Type B pancreatic cell (in vitro differentiated cells): ENCODE results near the gene SESN2. TPM values are rescaled to one million over a fixed set of nuclear protein-coding genes. Genes with fewer than 3 reads are reported as not detected.

Source experiments
- DNase-seq: peaks from one replicate; pipeline ENCODE4 v3.0.0; 2021; ENCODE audit warnings: mixed read lengths; ENCODE audit not compliant: unreplicated experiment; ENCODE audit errors: extremely low spot score
- H3K27ac Mint-ChIP-seq: 2 replicates; pipeline ENCODE4 v1.8.0; 2021; ENCODE audit warnings: mild to moderate bottlenecking, mixed read lengths
- H3K27me3 Mint-ChIP-seq: 2 replicates; pipeline ENCODE4 v1.8.0; 2021; ENCODE audit warnings: mixed read lengths
- H3K36me3 Mint-ChIP-seq: 2 replicates; pipeline ENCODE4 v1.8.0; 2021; ENCODE audit warnings: mixed read lengths
- H3K4me1 Mint-ChIP-seq: one replicate; pipeline ENCODE4 v1.8.0; 2021; ENCODE audit warnings: mixed read lengths; ENCODE audit not compliant: unreplicated experiment
- H3K4me3 Mint-ChIP-seq: 2 replicates; pipeline ENCODE4 v1.8.0; 2021; ENCODE audit warnings: mild to moderate bottlenecking, mixed read lengths
- H3K9me3 Mint-ChIP-seq: 2 replicates; pipeline ENCODE4 v1.8.0; 2021; ENCODE audit warnings: mixed read lengths
- CTCF ChIP-seq: fragments of 200-600 bp; sonication (generic); conservative IDR thresholded peaks from 2 replicates; pipeline ENCODE4 v1.5.0; 2021; ENCODE audit warnings: antibody characterized with exemption, mild to moderate bottlenecking
- total RNA-seq: library from RNA; stranded (reverse); gene quantifications from 2 replicates; pipeline ENCODE4 v1.2.1, GENCODE V29; 2021; ENCODE audit warnings: low replicate concordance

SESN2 gene
- total RNA-seq, 1 donor from 2014 or later, result 21.5 TPM

GRCh38 chr1:28281608-28282425, 22.5 kb downstream of the SESN2 start:
- DNase-seq, result no peak
- Mint-ChIP-seq H3K4me1 (no peaks in the 10 kb centered on the region), H3K36me3 (peaks cover 14% of the 10 kb centered on the region), H3K4me3 (no peak overlapping the region), H3K9me3 (no peaks in the 10 kb centered on the region), H3K27ac (no peak overlapping the region), H3K27me3 (no peaks in the 10 kb centered on the region)
- no peak for TF ChIP-seq CTCF

GRCh38 chr1:28282426-28283407, 23.4 kb downstream of the SESN2 start:
- no peaks in the 10 kb centered on the region for H3K27me3 Mint-ChIP-seq
- no peak overlapping the region for H3K27ac Mint-ChIP-seq
- no peaks in the 10 kb centered on the region for H3K9me3 Mint-ChIP-seq
- no peak overlapping the region for H3K4me3 Mint-ChIP-seq
- no peak for DNase-seq
- H3K36me3 Mint-ChIP-seq, result peaks cover 10% of the 10 kb centered on the region
- TF ChIP-seq CTCF, result no peak
- H3K4me1 Mint-ChIP-seq, result no peaks in the 10 kb centered on the region

GRCh38 chr1:28286111-28286510, 26.8 kb downstream of the SESN2 start:
- TF ChIP-seq CTCF, result no peak
- Mint-ChIP-seq H3K27me3 (no peaks in the 10 kb centered on the region), H3K27ac (no peak overlapping the region), H3K36me3 (no peaks in the 10 kb centered on the region), H3K9me3 (no peaks in the 10 kb centered on the region), H3K4me1 (no peaks in the 10 kb centered on the region), H3K4me3 (no peak overlapping the region)
- no peak for DNase-seq

- Mint-ChIP-seq H3K4me3 (no peak overlapping the region), H3K4me1 (no peaks in the 10 kb centered on the region), H3K27me3 (no peaks in the 10 kb centered on the region), H3K9me3 (no peaks in the 10 kb centered on the region), H3K36me3 (no peaks in the 10 kb centered on the region), H3K27ac (peak overlapping the region; percentile 4)
- TF ChIP-seq CTCF, result no peak
- no peak for DNase-seq
Measured at GRCh38 chr1:28288487-28288886, 29.2 kb downstream of the SESN2 start.

- TF ChIP-seq CTCF, result no peak
- Mint-ChIP-seq H3K4me1 (no peaks in the 10 kb centered on the region), H3K27me3 (no peaks in the 10 kb centered on the region), H3K9me3 (no peaks in the 10 kb centered on the region), H3K27ac (peak overlapping the region; percentile 63), H3K4me3 (no peak overlapping the region), H3K36me3 (no peaks in the 10 kb centered on the region)
- no peak for DNase-seq
Measured at GRCh38 chr1:28290851-28291250, 31.5 kb downstream of the SESN2 start.
